ENCODE measurements around the gene ME1.

The ME1 gene

DNA sequence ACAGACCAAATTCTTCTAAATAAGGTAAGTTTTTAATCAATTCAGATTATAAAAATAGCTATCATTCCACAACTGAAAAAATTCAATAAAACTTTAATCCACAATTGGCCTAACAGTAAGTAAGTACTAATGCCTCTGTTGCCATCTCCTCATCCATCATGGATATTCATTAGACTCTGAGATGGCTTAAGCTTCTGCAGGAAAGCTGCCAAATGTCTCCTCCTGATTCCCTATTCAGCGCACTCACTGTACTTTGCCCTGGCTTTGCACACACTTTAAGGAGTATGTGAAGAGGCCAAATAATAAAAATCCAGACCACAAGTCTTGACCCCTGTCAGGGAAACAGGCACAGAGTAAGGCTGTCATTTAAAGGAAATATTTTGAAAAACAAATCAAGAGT lies 261.3 kb downstream of the ME1 start:
- no peak for TF ChIP-seq ZFX (IDR thresholded peaks at IDR 0.05; ENCODE audit: borderline replicate concordance)
- TF ChIP-seq, protein P1, sequence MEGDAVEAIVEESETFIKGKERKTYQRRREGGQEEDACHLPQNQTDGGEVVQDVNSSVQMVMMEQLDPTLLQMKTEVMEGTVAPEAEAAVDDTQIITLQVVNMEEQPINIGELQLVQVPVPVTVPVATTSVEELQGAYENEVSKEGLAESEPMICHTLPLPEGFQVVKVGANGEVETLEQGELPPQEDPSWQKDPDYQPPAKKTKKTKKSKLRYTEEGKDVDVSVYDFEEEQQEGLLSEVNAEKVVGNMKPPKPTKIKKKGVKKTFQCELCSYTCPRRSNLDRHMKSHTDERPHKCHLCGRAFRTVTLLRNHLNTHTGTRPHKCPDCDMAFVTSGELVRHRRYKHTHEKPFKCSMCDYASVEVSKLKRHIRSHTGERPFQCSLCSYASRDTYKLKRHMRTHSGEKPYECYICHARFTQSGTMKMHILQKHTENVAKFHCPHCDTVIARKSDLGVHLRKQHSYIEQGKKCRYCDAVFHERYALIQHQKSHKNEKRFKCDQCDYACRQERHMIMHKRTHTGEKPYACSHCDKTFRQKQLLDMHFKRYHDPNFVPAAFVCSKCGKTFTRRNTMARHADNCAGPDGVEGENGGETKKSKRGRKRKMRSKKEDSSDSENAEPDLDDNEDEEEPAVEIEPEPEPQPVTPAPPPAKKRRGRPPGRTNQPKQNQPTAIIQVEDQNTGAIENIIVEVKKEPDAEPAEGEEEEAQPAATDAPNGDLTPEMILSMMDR (IDR thresholded peaks at IDR 0.05) = no peak
- no peak overlapping the region for H3K27ac ChIP-seq

DNA sequence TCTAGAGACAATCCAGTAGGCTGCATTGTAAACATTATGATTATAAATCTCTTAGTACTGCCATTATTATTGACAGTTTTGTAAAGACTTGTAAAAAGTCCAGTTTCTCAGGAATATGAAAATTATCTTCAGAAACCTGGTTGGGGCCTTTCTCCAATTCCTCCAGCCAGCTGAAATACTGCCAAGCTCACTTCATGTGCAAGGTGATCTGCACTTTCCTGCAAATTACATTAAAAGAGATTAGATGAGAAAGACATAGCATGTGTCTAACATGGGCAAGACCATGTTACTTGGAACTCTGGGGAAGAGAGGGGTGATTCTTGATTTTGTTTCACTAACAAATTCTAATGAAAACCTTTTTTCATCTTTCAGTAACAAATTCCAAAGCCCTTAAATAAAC lies 261.7 kb downstream of the ME1 start:
- TF ChIP-seq, protein P1 (IDR thresholded peaks at IDR 0.05) = no peak
- no peak for TF ChIP-seq ZFX (IDR thresholded peaks at IDR 0.05; ENCODE audit: borderline replicate concordance)
- no peak overlapping the region for H3K27ac ChIP-seq

- no peak overlapping the region for H3K27ac ChIP-seq
- TF ChIP-seq, protein P1 (IDR thresholded peaks at IDR 0.05) = no peak
- TF ChIP-seq ZFX (IDR thresholded peaks at IDR 0.05; ENCODE audit: borderline replicate concordance) = no peak
Observed at GRCh38 chr6:83168556-83168955, 262.3 kb downstream of the ME1 start.

- TF ChIP-seq, protein P1 (IDR thresholded peaks at IDR 0.05) = no peak
- no peak for TF ChIP-seq ZFX (IDR thresholded peaks at IDR 0.05; ENCODE audit: borderline replicate concordance)
- no peak overlapping the region for H3K27ac ChIP-seq
Observed at GRCh38 chr6:83167726-83168278, 263.0 kb downstream of the ME1 start.
